ENCODE data around the gene LETM1. TPM values are rescaled to one million over a fixed set of nuclear protein-coding genes. Genes with fewer than 3 reads are reported as not detected.

The LETM1 gene
- total RNA-seq, 1 experiment from 2014 or later = 63.9 TPM

GRCh38 chr4:1890979-1891570, 35.1 kb upstream of the LETM1 start:
- ChIA-PET POLR2A (no interaction called here), CTCF (interaction anchor here (1.2 kb wide), 1 partner anchor 9 kb away, joined by 3 read pairs; no protein-coding TSS in a partner anchor)
- DNase-seq = no peak
- Mint-ChIP-seq H3K4me1 (ENCODE audit: low read depth, unreplicated experiment) (peaks cover 4% of the 10 kb centered on the region), H3K4me3 (ENCODE audit: unreplicated experiment) (no peak overlapping the region), H3K9me3 (ENCODE audit: unreplicated experiment) (no peaks in the 10 kb centered on the region), H3K36me3 (ENCODE audit: insufficient read depth, unreplicated experiment) (peaks cover 18% of the 10 kb centered on the region), H3K27me3 (ENCODE audit: insufficient read depth, unreplicated experiment) (no peaks in the 10 kb centered on the region), H3K27ac (ENCODE audit: unreplicated experiment) (no peak overlapping the region)
- no peaks in the 10 kb centered on the region for H3K9me3 ChIP-seq
- no peaks in the 10 kb centered on the region; the same call in 1 of the 2 replicates for H3K36me3 ChIP-seq (ENCODE audit: control insufficient read depth, insufficient read depth, low read length)
- no peaks in the 10 kb centered on the region for H3K4me1 ChIP-seq
- intact Hi-C loops (cut with micrococcal nuclease; ENCODE audit: unreplicated experiment) = no loop called here
- no TSS peak for BruUV-seq (replicated peaks)
- no peak overlapping the region for H3K4me3 ChIP-seq (ENCODE audit: low read depth, low read length)
- TF ChIP-seq, protein P1, sequence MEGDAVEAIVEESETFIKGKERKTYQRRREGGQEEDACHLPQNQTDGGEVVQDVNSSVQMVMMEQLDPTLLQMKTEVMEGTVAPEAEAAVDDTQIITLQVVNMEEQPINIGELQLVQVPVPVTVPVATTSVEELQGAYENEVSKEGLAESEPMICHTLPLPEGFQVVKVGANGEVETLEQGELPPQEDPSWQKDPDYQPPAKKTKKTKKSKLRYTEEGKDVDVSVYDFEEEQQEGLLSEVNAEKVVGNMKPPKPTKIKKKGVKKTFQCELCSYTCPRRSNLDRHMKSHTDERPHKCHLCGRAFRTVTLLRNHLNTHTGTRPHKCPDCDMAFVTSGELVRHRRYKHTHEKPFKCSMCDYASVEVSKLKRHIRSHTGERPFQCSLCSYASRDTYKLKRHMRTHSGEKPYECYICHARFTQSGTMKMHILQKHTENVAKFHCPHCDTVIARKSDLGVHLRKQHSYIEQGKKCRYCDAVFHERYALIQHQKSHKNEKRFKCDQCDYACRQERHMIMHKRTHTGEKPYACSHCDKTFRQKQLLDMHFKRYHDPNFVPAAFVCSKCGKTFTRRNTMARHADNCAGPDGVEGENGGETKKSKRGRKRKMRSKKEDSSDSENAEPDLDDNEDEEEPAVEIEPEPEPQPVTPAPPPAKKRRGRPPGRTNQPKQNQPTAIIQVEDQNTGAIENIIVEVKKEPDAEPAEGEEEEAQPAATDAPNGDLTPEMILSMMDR (IDR thresholded peaks at IDR 0.05; ENCODE audit: insufficient read depth in 1 of 2, low read depth in 1 of 2, low read length in 1 of 2, severe bottlenecking in 1 of 2, unreplicated experiment in 1 of 2) = no peak
- H3K27me3 ChIP-seq (replicated peaks; ENCODE audit: control insufficient read depth, insufficient read depth, low read length) = no peaks in the 10 kb centered on the region

- TF ChIP-seq, protein P1 (IDR thresholded peaks at IDR 0.05; ENCODE audit: insufficient read depth in 1 of 2, low read depth in 1 of 2, low read length in 1 of 2, severe bottlenecking in 1 of 2, unreplicated experiment in 1 of 2) = no peak
- ChIA-PET CTCF (no interaction called here), POLR2A (no interaction called here)
Measured at GRCh38 chr4:1887052-1887451, 31.1 kb upstream of the LETM1 start.

GRCh38 chr4:1885414-1885813, 29.5 kb upstream of the LETM1 start:
- H3K36me3 ChIP-seq (ENCODE audit: control insufficient read depth, insufficient read depth, low read length) = no peaks in the 10 kb centered on the region
- H3K27me3 ChIP-seq (replicated peaks; ENCODE audit: control insufficient read depth, insufficient read depth, low read length) = no peaks in the 10 kb centered on the region
- BruUV-seq (replicated peaks) = no TSS peak
- TF ChIP-seq, protein P1 (IDR thresholded peaks at IDR 0.05; ENCODE audit: insufficient read depth in 1 of 2, low read depth in 1 of 2, low read length in 1 of 2, severe bottlenecking in 1 of 2, unreplicated experiment in 1 of 2) = no peak
- no peak overlapping the region for H3K4me3 Mint-ChIP-seq (ENCODE audit: unreplicated experiment)
- CTCF ChIA-PET = interaction anchor here (0.6 kb wide), 1 partner anchor 26 kb away, joined by 8 read pairs; no protein-coding TSS in a partner anchor
- H3K9me3 Mint-ChIP-seq (ENCODE audit: unreplicated experiment) = no peaks in the 10 kb centered on the region
- no peak overlapping the region for H3K4me3 ChIP-seq (ENCODE audit: low read depth, low read length)
- no peaks in the 10 kb centered on the region for H3K27me3 Mint-ChIP-seq (ENCODE audit: insufficient read depth, unreplicated experiment)
- H3K36me3 Mint-ChIP-seq (ENCODE audit: insufficient read depth, unreplicated experiment) = peaks cover 30% of the 10 kb centered on the region
- H3K9me3 ChIP-seq = no peaks in the 10 kb centered on the region
- POLR2A ChIA-PET = no interaction called here
- intact Hi-C loops (cut with micrococcal nuclease; ENCODE audit: unreplicated experiment) = no loop called here
- H3K4me1 ChIP-seq = no peaks in the 10 kb centered on the region
- no peak for DNase-seq
- H3K27ac Mint-ChIP-seq (ENCODE audit: unreplicated experiment) = no peak overlapping the region
- H3K4me1 Mint-ChIP-seq (ENCODE audit: low read depth, unreplicated experiment) = peaks cover 9% of the 10 kb centered on the region

More at GRCh38 chr4:1887052-1887451, 31.1 kb upstream of the LETM1 start:
- H3K9me3 Mint-ChIP-seq (ENCODE audit: unreplicated experiment) = no peaks in the 10 kb centered on the region
- Histone ChIP-seq H3K9me3 (no peaks in the 10 kb centered on the region), H3K36me3 (ENCODE audit: control insufficient read depth, insufficient read depth, low read length) (no peaks in the 10 kb centered on the region), H3K4me1 (no peaks in the 10 kb centered on the region), H3K27me3 (replicated peaks; ENCODE audit: control insufficient read depth, insufficient read depth, low read length) (no peaks in the 10 kb centered on the region), H3K4me3 (ENCODE audit: low read depth, low read length) (no peak overlapping the region)
- intact Hi-C loops (cut with micrococcal nuclease; ENCODE audit: unreplicated experiment) = no loop called here
- peaks cover 4% of the 10 kb centered on the region for H3K4me1 Mint-ChIP-seq (ENCODE audit: low read depth, unreplicated experiment)
- BruUV-seq (replicated peaks) = no TSS peak
- no peak for DNase-seq
- peaks cover 22% of the 10 kb centered on the region for H3K36me3 Mint-ChIP-seq (ENCODE audit: insufficient read depth, unreplicated experiment)
- no peak overlapping the region for H3K27ac Mint-ChIP-seq (ENCODE audit: unreplicated experiment)
- H3K27me3 Mint-ChIP-seq (ENCODE audit: insufficient read depth, unreplicated experiment) = no peaks in the 10 kb centered on the region
- no peak overlapping the region for H3K4me3 Mint-ChIP-seq (ENCODE audit: unreplicated experiment)
